MM.1S (cell line): ENCODE results near the gene LDLRAD4.

Source experiments
- DNase-seq: peaks from one replicate; pipeline ENCODE4 v3.0.0-alpha.2; 2015
- H2AFZ ChIP-seq: fragments of 300-600 bp; sonication (generic); 2 replicates; pipeline ENCODE4 v1.6.0; 2016; ENCODE audit warnings: antibody characterized with exemption, low read length
- H3F3A ChIP-seq: fragments of 300-600 bp; sonication (generic); 2 replicates; pipeline ENCODE4 v1.6.1; 2016; ENCODE audit warnings: mild to moderate bottlenecking, antibody characterized with exemption, low read length, moderate library complexity, mixed read lengths; ENCODE audit not compliant: insufficient read depth
- H3K27ac ChIP-seq: fragments of 300-600 bp; sonication (generic); 2 replicates; pipeline ENCODE4 v1.5.1; 2016; ENCODE audit warnings: mild to moderate bottlenecking, low read length
- H3K27me3 ChIP-seq: fragments of 300-600 bp; sonication (generic); replicated peaks from 2 replicates; pipeline ENCODE4 v1.6.0; 2016; ENCODE audit warnings: low read length; ENCODE audit not compliant: insufficient read depth
- H3K36me3 ChIP-seq: fragments of 300-600 bp; sonication (generic); replicated peaks from 2 replicates; pipeline ENCODE4 v1.6.1; 2016; ENCODE audit warnings: mild to moderate bottlenecking, low read length, mixed read lengths; ENCODE audit not compliant: insufficient read depth
- H3K4me1 ChIP-seq: fragments of 300-600 bp; sonication (generic); 2 replicates; pipeline ENCODE4 v1.6.1; 2016; ENCODE audit warnings: low read length, mixed read lengths
- H3K4me2 ChIP-seq: fragments of 300-600 bp; sonication (generic); 2 replicates; pipeline ENCODE4 v1.6.0; 2016; ENCODE audit warnings: low read depth, low read length
- H3K4me3 ChIP-seq: fragments of 300-600 bp; sonication (generic); 2 replicates; pipeline ENCODE4 v1.5.1; 2016; ENCODE audit warnings: low read length, mixed read lengths
- H3K79me2 ChIP-seq: fragments of 300-600 bp; sonication (generic); 2 replicates; pipeline ENCODE4 v1.6.1; 2016; ENCODE audit warnings: mixed run types, low read length, mixed read lengths
- H3K9ac ChIP-seq: fragments of 300-600 bp; sonication (generic); 2 replicates; pipeline ENCODE4 v1.6.1; 2016; ENCODE audit warnings: low read length, mixed read lengths
- H3K9me2 ChIP-seq: fragments of 300-600 bp; sonication (generic); replicated peaks from 2 replicates; pipeline ENCODE4 v1.6.1; 2016; ENCODE audit warnings: mild to moderate bottlenecking, low read length, mixed read lengths; ENCODE audit not compliant: insufficient read depth
- H3K9me3 ChIP-seq: fragments of 300-600 bp; sonication (generic); replicated peaks from 2 replicates; pipeline ENCODE4 v1.6.1; 2016; ENCODE audit warnings: mild to moderate bottlenecking, low read length, mixed read lengths; ENCODE audit not compliant: insufficient read depth
- H4K20me1 ChIP-seq: fragments of 300-600 bp; sonication (generic); 2 replicates; pipeline ENCODE4 v1.6.1; 2016; ENCODE audit warnings: mild to moderate bottlenecking, low read length, moderate library complexity, mixed read lengths; ENCODE audit not compliant: insufficient read depth
- CTCF ChIP-seq: fragments of 300-600 bp; sonication (generic); IDR thresholded peaks from 2 replicates; pipeline ENCODE4 v1.5.1; 2016; ENCODE audit warnings: antibody characterized with exemption, low read length, mixed read lengths
- EZH2 ChIP-seq: fragments of 300-600 bp; sonication (generic); optimal IDR thresholded peaks from 2 replicates; pipeline ENCODE3; 2017; ENCODE audit warnings: low read depth, mild to moderate bottlenecking, antibody characterized with exemption, low read length, mixed read lengths
- EZH2phosphoT487 ChIP-seq: fragments of 300-600 bp; sonication (generic); IDR thresholded peaks from 2 replicates; pipeline ENCODE4 v1.6.1; 2018; ENCODE audit warnings: antibody characterized with exemption, low read length

The LDLRAD4 gene

GRCh38 chr18:13191031-13191430, 27.5 kb upstream of the LDLRAD4 start:
- Histone ChIP-seq H3K27ac (no peak overlapping the region), H4K20me1 (no peaks in the 10 kb centered on the region), H3K9ac (no peak overlapping the region), H3K4me3 (no peak overlapping the region), H3K4me2 (no peak overlapping the region), H3K36me3 (no peaks in the 10 kb centered on the region), H3K79me2 (no peaks in the 10 kb centered on the region), H3F3A (no peaks in the 10 kb centered on the region), H3K4me1 (no peaks in the 10 kb centered on the region), H3K27me3 (no peaks in the 10 kb centered on the region), H3K9me2 (no peaks in the 10 kb centered on the region), H2AFZ (no peak overlapping the region), H3K9me3 (no peaks in the 10 kb centered on the region)
- TF ChIP-seq CTCF: no peak
- no peak for TF ChIP-seq EZH2
- no peak for TF ChIP-seq EZH2phosphoT487
- DNase-seq: no peak

- Histone ChIP-seq H3F3A (no peaks in the 10 kb centered on the region), H4K20me1 (no peaks in the 10 kb centered on the region), H3K79me2 (no peaks in the 10 kb centered on the region), H3K9me2 (no peaks in the 10 kb centered on the region), H3K9me3 (no peaks in the 10 kb centered on the region), H3K4me1 (no peaks in the 10 kb centered on the region), H3K4me2 (no peak overlapping the region), H3K27ac (no peak overlapping the region), H3K9ac (no peak overlapping the region), H3K36me3 (no peaks in the 10 kb centered on the region), H3K4me3 (no peak overlapping the region), H3K27me3 (no peaks in the 10 kb centered on the region), H2AFZ (no peak overlapping the region)
- TF ChIP-seq CTCF: no peak
- TF ChIP-seq EZH2: no peak
- no peak for TF ChIP-seq EZH2phosphoT487
- no peak for DNase-seq
These were observed 26.8 kb upstream of the LDLRAD4 start for GRCh38 chr18:13191779-13192178.

- Histone ChIP-seq H3F3A (no peaks in the 10 kb centered on the region), H3K27me3 (no peaks in the 10 kb centered on the region), H4K20me1 (no peaks in the 10 kb centered on the region), H3K4me2 (no peak overlapping the region), H3K27ac (no peak overlapping the region), H3K9ac (no peak overlapping the region), H3K79me2 (no peaks in the 10 kb centered on the region), H3K4me3 (no peak overlapping the region), H3K36me3 (no peaks in the 10 kb centered on the region), H3K9me2 (no peaks in the 10 kb centered on the region), H3K9me3 (no peaks in the 10 kb centered on the region), H2AFZ (no peak overlapping the region), H3K4me1 (no peaks in the 10 kb centered on the region)
- DNase-seq: no peak
- no peak for TF ChIP-seq EZH2phosphoT487
- no peak for TF ChIP-seq EZH2
- no peak for TF ChIP-seq CTCF
These were observed 25.6 kb upstream of the LDLRAD4 start for GRCh38 chr18:13192970-13193369.
